SK-N-SH treated with all-trans-retinoic acid at 6 μM for 48 hours (cell line): Measurements from ENCODE around the gene FAM209B.

Source experiments
- ATAC-seq: fragments of 200-7000 bp; cut with Tn5 transposase; 3 replicates; pipeline ENCODE4 v1.9.1; 2020; ENCODE audit warnings: mild to moderate bottlenecking, moderate library complexity
- ARNTL ChIP-seq: fragments of 450-650 bp; formaldehyde crosslinking; IDR thresholded peaks from 2 replicates; pipeline ENCODE4 v1.5.0; 2020; ENCODE audit warnings: low read depth, mild to moderate bottlenecking, moderate library complexity, borderline replicate concordance
- CREB5 ChIP-seq: fragments of 250-450 bp; sonication (Bioruptor Pico); IDR thresholded peaks from 2 replicates; pipeline ENCODE4 v1.5.1; 2020; ENCODE audit warnings: low read depth, mild to moderate bottlenecking, moderate library complexity
- CSDC2 ChIP-seq: fragments of 250-450 bp; sonication (Bioruptor Pico); IDR thresholded peaks from 2 replicates; pipeline ENCODE4 v1.5.0; 2020; ENCODE audit warnings: mild to moderate bottlenecking, moderate library complexity
- CSRNP3 ChIP-seq: fragments of 250-450 bp; sonication (Bioruptor Pico); IDR thresholded peaks from 2 replicates; pipeline ENCODE4 v1.5.1; 2021; ENCODE audit warnings: mild to moderate bottlenecking, moderate library complexity
- ESRRG ChIP-seq: fragments of 250-450 bp; sonication (Bioruptor Pico); IDR thresholded peaks from 2 replicates; pipeline ENCODE4 v1.6.1; 2021; ENCODE audit warnings: mild to moderate bottlenecking
- GLIS3 ChIP-seq: fragments of 250-450 bp; sonication (Bioruptor Pico); IDR thresholded peaks from 2 replicates; pipeline ENCODE4 v1.5.0; 2020; ENCODE audit warnings: mild to moderate bottlenecking, moderate library complexity
- ISL1 ChIP-seq: fragments of 250-450 bp; sonication (Bioruptor Pico); IDR thresholded peaks from 2 replicates; pipeline ENCODE4 v2.1.2; 2022; ENCODE audit warnings: mild to moderate bottlenecking, moderate library complexity
- OSR1 ChIP-seq: fragments of 250-450 bp; sonication (Bioruptor Pico); IDR thresholded peaks from 2 replicates; pipeline ENCODE4 v1.8.0; 2022; ENCODE audit warnings: moderate library complexity, mild to moderate bottlenecking, inconsistent platforms
- PATZ1 ChIP-seq: fragments of 250-450 bp; sonication (Bioruptor Pico); IDR thresholded peaks from 2 replicates; pipeline ENCODE4 v1.8.0; 2020; ENCODE audit warnings: mild to moderate bottlenecking, moderate library complexity, borderline replicate concordance
- POU6F1 ChIP-seq: fragments of 250-450 bp; sonication (Bioruptor Pico); IDR thresholded peaks from 2 replicates; pipeline ENCODE4 v1.8.0; 2021; ENCODE audit warnings: low read depth, mild to moderate bottlenecking, moderate library complexity, borderline replicate concordance
- PPARA ChIP-seq: fragments of 250-450 bp; sonication (Bioruptor Pico); IDR thresholded peaks from 2 replicates; pipeline ENCODE4 v1.5.0; 2020; ENCODE audit warnings: mild to moderate bottlenecking, borderline replicate concordance
- RARB ChIP-seq: fragments of 250-450 bp; sonication (Bioruptor Pico); IDR thresholded peaks from 2 replicates; pipeline ENCODE4 v1.8.0; 2021; ENCODE audit warnings: mild to moderate bottlenecking, moderate library complexity
- SNAI2 ChIP-seq: fragments of 250-450 bp; sonication (Bioruptor Pico); IDR thresholded peaks from 2 replicates; pipeline ENCODE4 v1.5.0; 2020; ENCODE audit warnings: mild to moderate bottlenecking, moderate library complexity
- TOX ChIP-seq: fragments of 250-450 bp; sonication (Bioruptor Pico); IDR thresholded peaks from 2 replicates; pipeline ENCODE4 v1.8.0; 2021; ENCODE audit warnings: mild to moderate bottlenecking, moderate library complexity, borderline replicate concordance
- TSHZ2 ChIP-seq: fragments of 250-450 bp; sonication (Bioruptor Pico); IDR thresholded peaks from 2 replicates; pipeline ENCODE4 v1.5.0; 2020; ENCODE audit warnings: mild to moderate bottlenecking, moderate library complexity
- ZC3H10 ChIP-seq: fragments of 250-450 bp; sonication (Bioruptor Pico); IDR thresholded peaks from 2 replicates; pipeline ENCODE4 v1.5.1; 2021; ENCODE audit warnings: mild to moderate bottlenecking, moderate library complexity
- ZFP3 ChIP-seq: fragments of 250-450 bp; sonication (Bioruptor Pico); IDR thresholded peaks from 2 replicates; pipeline ENCODE4 v1.5.0; 2020; ENCODE audit warnings: mild to moderate bottlenecking, moderate library complexity
- ZFP30 ChIP-seq: fragments of 450-650 bp; formaldehyde crosslinking; IDR thresholded peaks from 2 replicates; pipeline ENCODE4 v1.5.0; 2022; ENCODE audit warnings: mild to moderate bottlenecking, moderate library complexity
- ZNF565 ChIP-seq: fragments of 450-650 bp; formaldehyde crosslinking; conservative IDR thresholded peaks from 2 replicates; pipeline ENCODE4 v1.5.0; 2020; ENCODE audit warnings: low read depth, mild to moderate bottlenecking, moderate library complexity
- ZNF8 ChIP-seq: fragments of 450-650 bp; formaldehyde crosslinking; IDR thresholded peaks from 2 replicates; pipeline ENCODE4 v1.5.0; 2020; ENCODE audit warnings: mild to moderate bottlenecking, moderate library complexity

FAM209B gene

GRCh38 chr20:56506103-56506502 is 26.9 kb upstream of the FAM209B start:
- TF ChIP-seq PATZ1 (no peak), CSRNP3 (CRISPR knock-in tag) (no peak), RARB (CRISPR knock-in tag) (no peak), ZFP30 (no peak), GLIS3 (CRISPR knock-in tag) (no peak), ZC3H10 (CRISPR knock-in tag) (no peak), ZFP3 (CRISPR knock-in tag) (no peak), ARNTL (CRISPR knock-in tag) (no peak), ZNF8 (CRISPR knock-in tag) (no peak), TSHZ2 (CRISPR knock-in tag) (no peak), ZNF565 (CRISPR knock-in tag) (no peak), CSDC2 (CRISPR knock-in tag) (no peak), POU6F1 (CRISPR knock-in tag) (no peak), TOX (CRISPR knock-in tag) (no peak), ISL1 (CRISPR knock-in tag) (no peak), PPARA (CRISPR knock-in tag) (no peak), SNAI2 (CRISPR knock-in tag) (no peak)
- ATAC-seq, result no peak

GRCh38 chr20:56511926-56512325 is 21.1 kb upstream of the FAM209B start:
- TF ChIP-seq POU6F1 (CRISPR knock-in tag) (no peak), TOX (CRISPR knock-in tag) (no peak), ESRRG (no peak), TSHZ2 (CRISPR knock-in tag) (no peak), CREB5 (CRISPR knock-in tag) (no peak), PATZ1 (no peak), RARB (CRISPR knock-in tag) (no peak), GLIS3 (CRISPR knock-in tag) (no peak), OSR1 (CRISPR knock-in tag) (no peak)
- ATAC-seq, result no peak
